ENCODE measurements around the gene OR9A4. TPM values are rescaled to one million over a fixed set of nuclear protein-coding genes. Genes with fewer than 3 reads are reported as not detected.

OR9A4 gene
- total RNA-seq, 1 experiment from 2014 or later, result not detected

DNA sequence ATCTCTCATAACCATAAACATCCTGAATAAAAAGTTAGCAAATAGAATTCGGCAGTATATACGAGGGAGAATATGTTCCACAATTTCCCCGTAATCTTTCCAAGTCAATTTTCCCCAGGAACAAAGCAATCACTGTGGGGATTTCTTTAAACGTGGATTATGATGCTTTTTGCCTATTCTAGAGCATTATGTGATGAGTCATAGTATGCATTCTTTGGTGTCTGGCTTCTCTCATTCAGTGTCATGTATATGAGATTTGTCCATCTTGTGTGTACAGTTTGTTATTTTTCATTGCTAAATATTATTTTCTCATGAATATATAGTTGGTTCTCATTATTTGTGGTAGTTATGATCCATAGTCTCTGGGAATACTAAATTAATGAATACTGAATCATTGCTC, 9.9 kb upstream of the OR9A4 start:
- Histone ChIP-seq H3K27ac (ENCODE audit: insufficient read length, low read depth, low read length) (no peak overlapping the region), H2BK12ac (ENCODE audit: insufficient read length, low read depth, low read length) (no peak overlapping the region), H4K91ac (ENCODE audit: insufficient read length, low read depth, low read length) (no peak overlapping the region), H3K27me3 (ENCODE audit: insufficient read depth, low read length) (no peaks in the 10 kb centered on the region), H2AK5ac (ENCODE audit: insufficient read length, low read length) (no peak overlapping the region), H3K56ac (ENCODE audit: insufficient read length, low read depth, low read length) (no peak overlapping the region), H3K23ac (ENCODE audit: insufficient read length, low read depth, low read length) (no peak overlapping the region), H3K23me2 (ENCODE audit: insufficient read length, low read depth, low read length, poor library complexity, severe bottlenecking) (no peaks in the 10 kb centered on the region), H4K8ac (replicated peaks; ENCODE audit: insufficient read length, low read depth, low read length) (no peak overlapping the region), H3K4me2 (ENCODE audit: insufficient read depth, insufficient read length, low read length) (no peak overlapping the region), H3K9me3 (ENCODE audit: control insufficient read depth, low read depth, low read length) (no peaks in the 10 kb centered on the region), H3K18ac (ENCODE audit: insufficient read length, low read depth, low read length) (no peak overlapping the region), H4K20me1 (ENCODE audit: control insufficient read depth, insufficient read depth, insufficient read length) (no peaks in the 10 kb centered on the region), H3K79me1 (ENCODE audit: insufficient read depth, low read depth, low read length, poor library complexity, severe bottlenecking) (no peaks in the 10 kb centered on the region), H2AFZ (ENCODE audit: low read length) (no peak overlapping the region), H3K4ac (ENCODE audit: low read depth, low read length) (no peak overlapping the region), H2BK120ac (ENCODE audit: low read depth, low read length, poor library complexity, severe bottlenecking) (no peak overlapping the region), H3K4me1 (ENCODE audit: insufficient read depth, low read length) (no peaks in the 10 kb centered on the region), H2BK5ac (ENCODE audit: insufficient read length, low read length) (no peak overlapping the region), H2BK20ac (ENCODE audit: low read depth, low read length, poor library complexity, severe bottlenecking) (no peak overlapping the region), H3K9ac (ENCODE audit: extremely low read depth, insufficient read length, low read length) (no peak overlapping the region), H3K79me2 (ENCODE audit: insufficient read depth, low read length) (no peaks in the 10 kb centered on the region), H2BK15ac (ENCODE audit: low read depth, low read length) (no peak overlapping the region), H3T11ph (ENCODE audit: low read length) (no peak overlapping the region), H3K14ac (ENCODE audit: insufficient read depth, low read length) (no peak overlapping the region), H4K5ac (ENCODE audit: insufficient read length, low read depth, low read length) (no peak overlapping the region)
- no peak for DNase-seq
- Mint-ChIP-seq H3K4me1 (no peaks in the 10 kb centered on the region), H3K9me3 (no peaks in the 10 kb centered on the region; a peak in 1 of 5 replicates), H3K4me3 (no peak overlapping the region), H3K27me3 (ENCODE audit: low read depth) (peaks cover 11% of the 10 kb centered on the region), H3K36me3 (ENCODE audit: insufficient read depth in 1 of 3, low read depth in 3 of 3) (no peaks in the 10 kb centered on the region), H3K27ac (no peak overlapping the region)
- no CpG with 5 or more reads among the region's 4 CpGs for WGBS (ENCODE audit: extremely low coverage, insufficient read length, low lambda C conversion rate)
- TF ChIP-seq, protein P1, sequence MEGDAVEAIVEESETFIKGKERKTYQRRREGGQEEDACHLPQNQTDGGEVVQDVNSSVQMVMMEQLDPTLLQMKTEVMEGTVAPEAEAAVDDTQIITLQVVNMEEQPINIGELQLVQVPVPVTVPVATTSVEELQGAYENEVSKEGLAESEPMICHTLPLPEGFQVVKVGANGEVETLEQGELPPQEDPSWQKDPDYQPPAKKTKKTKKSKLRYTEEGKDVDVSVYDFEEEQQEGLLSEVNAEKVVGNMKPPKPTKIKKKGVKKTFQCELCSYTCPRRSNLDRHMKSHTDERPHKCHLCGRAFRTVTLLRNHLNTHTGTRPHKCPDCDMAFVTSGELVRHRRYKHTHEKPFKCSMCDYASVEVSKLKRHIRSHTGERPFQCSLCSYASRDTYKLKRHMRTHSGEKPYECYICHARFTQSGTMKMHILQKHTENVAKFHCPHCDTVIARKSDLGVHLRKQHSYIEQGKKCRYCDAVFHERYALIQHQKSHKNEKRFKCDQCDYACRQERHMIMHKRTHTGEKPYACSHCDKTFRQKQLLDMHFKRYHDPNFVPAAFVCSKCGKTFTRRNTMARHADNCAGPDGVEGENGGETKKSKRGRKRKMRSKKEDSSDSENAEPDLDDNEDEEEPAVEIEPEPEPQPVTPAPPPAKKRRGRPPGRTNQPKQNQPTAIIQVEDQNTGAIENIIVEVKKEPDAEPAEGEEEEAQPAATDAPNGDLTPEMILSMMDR (conservative IDR thresholded peaks at IDR 0.05), result no peak
